NCI-H2171 treated with DMSO at 0.1 percent for 48 hours (cell line): ENCODE measurements around the gene CAMTA1.

Source experiments
- DNase-seq: peaks from one replicate; lab custom pipeline; 2025; lab: John Stamatoyannopoulos, UW

CAMTA1 gene

DNA sequence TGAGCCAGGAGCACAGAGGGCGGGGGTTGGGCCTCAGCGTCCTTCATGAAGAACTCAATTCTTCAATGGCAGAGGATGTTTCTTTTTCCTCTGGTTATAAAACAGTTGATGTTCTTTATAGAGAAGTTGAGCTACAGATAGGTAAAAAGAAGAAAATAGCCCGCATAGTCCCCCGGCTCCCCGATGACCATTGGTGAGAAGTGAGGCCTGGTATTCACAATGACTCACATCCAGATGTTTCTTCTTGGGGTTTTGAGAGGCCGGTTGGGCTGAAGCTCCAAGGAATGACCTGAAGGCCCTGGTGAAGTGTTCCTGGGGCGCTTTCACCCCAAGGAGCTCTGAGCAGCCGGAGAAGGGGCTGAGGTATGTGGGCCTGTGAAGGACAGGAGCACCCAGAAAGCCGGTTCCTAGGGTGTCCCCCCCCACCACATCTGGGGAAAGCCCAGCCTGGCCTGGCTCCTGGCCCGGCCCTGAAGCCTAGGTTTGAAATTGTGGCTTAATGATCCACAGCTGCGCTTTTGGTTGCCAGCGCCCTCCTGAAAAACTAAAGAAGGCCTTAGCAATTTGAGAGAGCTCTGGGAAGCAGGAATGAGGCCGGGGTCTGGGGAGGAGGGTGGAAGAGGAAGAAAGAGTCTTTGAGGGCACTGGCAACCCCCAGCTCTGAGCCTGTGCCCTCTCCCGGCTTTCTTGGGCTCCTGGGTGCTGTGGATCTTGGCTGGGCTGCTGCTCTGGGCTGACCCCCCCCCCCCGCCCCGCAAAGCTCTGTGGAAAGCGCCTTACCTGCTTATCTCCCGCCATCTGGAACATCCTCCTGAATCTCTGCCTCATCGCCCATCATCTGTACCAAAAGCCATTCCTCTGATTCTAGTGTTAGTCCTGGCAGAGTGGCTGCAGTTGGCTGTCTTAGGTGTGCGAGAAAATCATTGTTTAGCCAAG lies 444.7 kb downstream of the CAMTA1 start:
- DNase-seq: peak; percentile 3

DNA sequence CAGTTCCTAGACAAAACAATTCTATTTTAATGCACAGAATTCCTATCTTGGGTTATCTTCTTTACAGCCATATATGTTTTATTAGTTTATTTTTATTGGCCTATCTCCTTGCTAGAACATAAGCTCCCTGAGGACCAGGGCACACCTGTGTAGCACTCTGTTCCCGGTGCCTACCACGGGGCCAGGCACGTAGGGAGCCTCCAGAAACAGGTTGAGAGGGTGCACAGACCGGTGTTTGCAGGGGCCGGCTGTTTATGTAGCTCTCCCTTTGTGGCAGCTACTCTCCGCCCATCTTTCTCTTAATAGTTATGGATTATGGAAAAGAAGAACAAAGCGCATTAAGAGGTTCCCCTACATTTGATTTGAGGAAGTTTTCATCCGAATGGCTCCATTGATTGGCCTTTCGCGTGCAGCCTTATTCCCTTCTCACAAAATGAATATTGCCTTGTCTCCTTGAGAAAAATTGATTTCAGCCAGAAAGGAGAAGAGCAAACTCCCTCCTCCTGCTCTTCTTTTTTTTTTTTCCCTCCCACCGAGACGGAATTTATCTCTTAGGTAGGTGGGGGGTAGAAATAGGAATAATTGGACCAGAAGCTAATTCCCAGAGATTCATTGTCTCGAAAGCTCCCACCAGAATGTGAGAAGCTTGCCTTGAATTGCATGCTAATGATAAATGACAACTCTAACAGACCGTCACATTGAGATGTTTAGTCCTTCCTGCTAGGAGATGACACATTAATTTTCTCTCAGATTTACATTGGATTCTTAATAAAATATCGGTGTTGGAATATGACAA lies 447.4 kb downstream of the CAMTA1 start:
- DNase-seq: no peak

DNA sequence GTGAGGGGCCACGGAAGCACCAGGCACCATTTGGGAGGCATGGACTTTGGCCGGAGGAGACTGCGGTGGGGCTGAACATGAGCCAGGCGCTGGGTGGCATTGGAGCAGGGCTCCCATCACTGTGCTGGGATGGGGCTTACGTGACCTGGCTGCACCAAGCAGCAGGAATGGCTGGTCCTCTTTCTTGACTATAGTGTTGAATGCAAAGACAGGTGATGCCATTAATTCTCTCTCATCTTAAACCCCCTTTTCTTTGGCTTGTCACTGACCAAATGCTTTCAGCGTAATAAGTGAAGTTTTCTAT lies 447.9 kb downstream of the CAMTA1 start:
- no peak for DNase-seq

DNA sequence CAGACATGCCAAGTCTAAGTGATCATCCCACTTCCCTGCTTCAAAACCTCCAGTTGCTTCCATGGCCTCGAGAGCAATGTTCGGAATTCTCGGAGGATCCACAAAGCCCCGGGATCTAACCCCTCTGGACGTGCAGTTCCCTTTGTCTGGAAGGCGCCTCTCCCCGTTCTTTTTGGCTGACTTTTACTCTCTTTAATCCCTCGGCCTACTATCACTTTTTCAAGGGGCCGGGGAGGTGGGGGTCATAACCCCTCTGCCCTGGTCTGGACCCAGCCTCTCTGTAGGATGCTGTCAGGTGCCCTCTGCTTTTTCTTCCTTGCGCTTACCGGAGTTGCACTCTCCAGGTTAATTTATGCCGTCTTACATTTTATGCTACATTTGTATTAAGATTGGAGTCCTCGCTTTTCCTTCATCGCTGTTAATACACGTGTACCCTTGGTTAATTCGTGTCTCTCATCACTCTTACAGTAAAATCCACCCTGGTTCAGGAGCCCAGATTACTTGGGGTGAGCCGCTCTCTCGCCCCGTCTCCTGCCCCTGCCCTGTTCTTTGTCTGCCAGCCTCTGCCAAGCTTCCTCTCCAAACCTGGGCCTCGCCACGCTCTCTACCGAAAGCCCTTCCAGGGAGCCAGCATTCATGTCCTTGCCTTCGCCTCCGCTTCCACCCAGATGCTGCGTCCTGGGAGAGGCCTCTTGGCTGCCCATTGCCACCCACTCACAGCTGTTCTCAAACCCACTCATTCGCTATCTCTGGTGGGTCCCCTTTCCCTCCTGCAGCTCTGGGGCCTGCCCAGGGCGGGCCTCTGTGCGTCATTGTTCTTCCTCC lies 448.6 kb downstream of the CAMTA1 start:
- DNase-seq: no peak

DNA sequence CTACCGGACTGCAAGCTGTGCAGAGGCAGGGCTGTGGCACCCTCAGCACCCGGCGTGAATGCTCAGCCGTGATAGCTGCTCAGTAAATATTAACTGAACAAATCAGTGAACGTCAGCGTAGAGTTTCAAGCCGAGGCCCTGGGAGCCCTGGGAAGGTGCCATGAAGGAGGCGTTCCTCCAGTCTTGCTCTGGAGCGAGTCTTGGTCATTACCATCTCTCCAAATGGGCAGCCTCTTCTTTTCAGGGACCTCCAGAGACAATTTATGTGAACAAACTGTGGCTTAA lies 449.2 kb downstream of the CAMTA1 start:
- DNase-seq: no peak

DNA sequence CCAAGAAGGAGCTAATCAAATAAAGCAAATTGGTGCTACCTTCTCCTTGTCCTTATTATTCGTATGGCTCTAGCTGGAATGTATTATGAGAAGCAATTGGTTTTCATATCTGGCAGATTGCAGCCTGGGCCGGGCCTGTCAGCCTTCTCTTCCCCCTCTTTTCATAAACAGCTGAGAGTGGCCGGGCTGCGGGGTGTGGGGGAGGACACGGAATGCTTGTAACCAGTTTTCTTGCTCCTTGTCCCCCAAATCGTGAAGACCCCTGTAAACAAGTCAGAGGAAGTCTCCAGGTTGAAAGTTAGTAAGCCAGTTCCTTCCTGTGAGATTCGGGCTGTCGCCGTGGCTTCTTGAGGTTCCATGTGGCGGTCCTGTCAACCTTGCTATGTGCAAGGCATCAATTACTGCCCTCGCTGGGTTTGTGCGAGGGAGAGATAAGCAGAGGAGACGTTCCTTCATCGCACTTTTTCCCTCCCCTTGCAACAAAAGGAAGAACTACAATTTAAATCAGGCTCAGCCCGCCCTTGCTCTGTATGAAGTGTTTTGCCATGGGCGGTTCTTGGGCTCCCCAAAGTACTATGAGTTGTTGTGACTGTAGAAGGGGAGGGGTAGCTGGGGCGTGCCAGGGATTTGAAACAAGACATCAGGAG lies 450.7 kb downstream of the CAMTA1 start:
- DNase-seq: no peak

DNA sequence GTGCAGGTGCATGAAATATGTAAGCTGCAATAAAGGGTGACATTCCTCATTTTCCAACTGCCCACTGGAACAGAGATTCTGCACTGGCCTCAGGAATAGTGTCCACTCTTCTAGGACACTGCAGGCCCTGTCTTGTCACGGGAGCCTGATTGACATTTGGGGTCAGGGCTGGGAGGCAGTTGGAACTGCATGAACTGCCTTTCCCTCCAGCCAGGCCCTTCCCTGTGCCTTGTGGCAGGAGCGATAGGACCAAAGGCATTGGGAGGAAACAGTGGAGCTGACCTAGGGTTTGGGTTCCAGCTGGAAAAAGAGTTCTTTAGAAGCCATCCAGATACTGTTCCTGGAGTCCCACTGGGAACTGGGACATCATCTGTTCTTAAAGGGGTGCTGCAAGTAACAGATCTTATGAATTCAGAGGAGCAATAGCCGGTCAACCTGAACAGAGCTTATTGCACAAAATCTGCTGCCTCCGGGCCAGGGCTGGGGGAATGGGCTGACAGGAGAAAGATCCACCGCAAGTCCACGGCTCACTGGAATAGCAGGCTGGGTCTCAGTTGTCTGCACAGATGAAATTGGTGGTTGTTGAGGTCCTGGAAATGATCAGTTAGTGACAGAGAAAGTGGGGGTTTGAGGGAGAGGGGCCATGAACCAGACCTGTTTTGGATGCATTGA lies 451.7 kb downstream of the CAMTA1 start:
- no peak for DNase-seq

DNA sequence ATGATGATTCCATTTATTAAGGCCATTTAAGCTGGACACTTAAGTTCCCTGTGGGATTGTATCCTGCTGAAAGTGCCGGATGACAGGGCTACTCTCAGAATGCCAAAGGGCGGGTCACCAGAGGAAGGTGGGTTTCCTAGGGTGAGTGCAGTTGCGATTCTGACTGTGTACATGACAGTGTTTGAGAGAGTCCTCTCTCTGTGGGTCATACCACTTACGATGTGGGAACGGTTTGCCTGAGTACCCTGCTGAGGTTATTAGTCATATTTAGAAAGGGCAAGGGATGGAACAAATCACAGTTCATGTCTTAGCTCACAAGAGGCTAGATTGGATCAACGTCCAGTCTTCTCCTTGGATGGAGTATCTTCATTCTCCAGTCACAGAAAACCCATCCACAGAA lies 461.9 kb downstream of the CAMTA1 start:
- no peak for DNase-seq

DNA sequence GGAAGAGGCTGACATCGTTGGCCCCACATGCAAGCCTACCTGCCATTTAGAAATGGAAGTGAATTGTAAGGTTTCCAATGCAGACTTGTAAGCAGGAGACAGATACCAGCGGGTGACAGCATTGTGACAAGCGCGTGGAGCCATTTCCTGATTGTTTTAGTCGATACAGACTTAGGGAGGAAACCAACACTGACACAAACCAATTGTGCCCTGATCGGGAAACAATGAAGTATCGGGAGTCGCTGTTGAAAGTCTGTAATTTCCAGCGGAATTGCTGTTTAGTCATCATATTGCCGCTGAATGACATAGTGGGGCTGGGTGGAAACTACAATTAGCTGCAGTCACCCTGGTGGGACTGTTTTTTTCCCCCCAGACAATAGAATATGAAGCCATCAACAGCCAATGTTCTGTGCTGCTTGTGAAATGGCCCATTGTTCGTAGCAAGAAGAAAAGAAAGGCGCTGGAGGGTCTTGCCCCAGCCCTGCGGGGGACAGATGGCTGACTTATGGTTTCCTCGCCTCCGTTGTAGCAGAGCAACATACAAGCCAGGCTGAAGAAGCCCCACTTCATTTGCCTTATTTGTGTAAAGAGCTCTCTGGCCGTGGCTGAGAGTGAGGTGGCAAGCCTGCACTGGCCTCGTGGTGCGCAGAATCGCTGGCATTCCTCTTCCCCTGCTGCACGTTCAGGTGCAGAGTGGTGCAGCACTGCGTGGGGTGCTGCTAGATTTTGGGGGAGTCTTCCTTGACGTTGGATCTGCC lies 462.7 kb downstream of the CAMTA1 start:
- no peak for DNase-seq

DNA sequence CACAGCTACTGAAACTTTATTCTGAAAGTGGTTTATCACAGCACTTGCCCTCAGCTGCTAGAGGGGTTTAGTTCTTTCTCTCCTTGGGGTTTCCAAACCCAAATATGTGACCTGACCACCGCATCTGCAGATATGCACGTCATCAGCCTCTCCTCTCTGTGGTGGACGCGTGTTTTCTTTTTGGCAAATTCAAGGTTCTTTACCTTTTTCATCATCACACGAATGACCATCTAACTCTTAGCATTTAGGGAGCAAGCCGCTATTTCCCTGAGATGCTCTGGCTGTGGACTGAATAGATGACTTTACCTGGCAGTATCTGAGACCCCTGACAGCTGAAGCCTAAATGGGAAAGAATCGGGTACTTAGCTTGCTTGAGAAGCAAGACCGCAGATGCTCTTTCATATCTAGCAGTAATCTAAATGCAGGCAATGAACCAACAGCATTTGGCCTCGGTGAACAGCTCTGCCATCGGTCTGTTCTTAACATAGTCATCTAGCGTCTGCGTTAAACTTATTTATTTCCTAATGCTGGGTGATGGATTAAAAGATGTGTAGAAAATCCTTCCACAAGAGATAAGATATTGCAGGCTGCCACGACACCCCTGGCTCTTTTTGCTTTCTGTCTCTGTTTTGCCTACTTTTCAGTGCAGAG lies 463.4 kb downstream of the CAMTA1 start:
- no peak for DNase-seq

DNA sequence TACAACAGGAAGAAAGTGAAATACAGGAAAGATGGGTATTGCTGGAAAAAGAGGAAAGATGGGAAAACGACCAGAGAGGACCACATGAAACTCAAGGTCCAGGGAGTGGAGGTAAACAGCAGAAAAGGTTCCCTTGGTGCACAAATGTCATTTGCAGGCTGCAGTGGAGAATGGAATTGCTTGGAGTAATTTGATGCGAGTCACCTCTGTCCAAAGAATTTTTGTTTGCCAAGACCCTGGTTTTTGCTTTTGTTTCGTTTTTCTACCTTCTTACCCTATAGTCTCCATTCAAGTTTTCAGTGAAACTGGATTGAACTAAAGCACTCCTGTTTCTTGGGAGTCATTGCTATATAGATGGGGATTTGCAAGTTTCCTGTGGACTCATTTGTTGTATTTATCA lies 464.3 kb downstream of the CAMTA1 start:
- no peak for DNase-seq

DNA sequence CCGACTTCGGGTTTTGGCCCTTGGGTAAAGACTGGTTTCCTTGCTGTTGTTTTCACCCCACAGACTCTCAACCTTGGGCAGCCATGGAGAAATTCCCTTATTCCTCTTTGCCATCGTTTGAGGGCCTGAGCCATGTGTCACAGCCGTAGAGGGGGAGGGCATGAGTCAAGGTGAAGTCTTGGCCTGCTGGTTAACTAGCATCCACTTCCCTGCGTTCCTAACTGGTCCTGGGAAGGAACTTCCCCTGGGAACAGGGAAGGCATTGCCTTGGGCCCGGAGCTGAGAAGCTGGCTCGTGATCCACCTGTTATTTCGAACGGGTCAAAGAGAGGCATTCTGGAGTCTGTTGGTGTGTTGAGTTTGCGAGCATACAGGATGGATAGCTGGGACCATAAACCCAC lies 464.9 kb downstream of the CAMTA1 start:
- no peak for DNase-seq

DNA sequence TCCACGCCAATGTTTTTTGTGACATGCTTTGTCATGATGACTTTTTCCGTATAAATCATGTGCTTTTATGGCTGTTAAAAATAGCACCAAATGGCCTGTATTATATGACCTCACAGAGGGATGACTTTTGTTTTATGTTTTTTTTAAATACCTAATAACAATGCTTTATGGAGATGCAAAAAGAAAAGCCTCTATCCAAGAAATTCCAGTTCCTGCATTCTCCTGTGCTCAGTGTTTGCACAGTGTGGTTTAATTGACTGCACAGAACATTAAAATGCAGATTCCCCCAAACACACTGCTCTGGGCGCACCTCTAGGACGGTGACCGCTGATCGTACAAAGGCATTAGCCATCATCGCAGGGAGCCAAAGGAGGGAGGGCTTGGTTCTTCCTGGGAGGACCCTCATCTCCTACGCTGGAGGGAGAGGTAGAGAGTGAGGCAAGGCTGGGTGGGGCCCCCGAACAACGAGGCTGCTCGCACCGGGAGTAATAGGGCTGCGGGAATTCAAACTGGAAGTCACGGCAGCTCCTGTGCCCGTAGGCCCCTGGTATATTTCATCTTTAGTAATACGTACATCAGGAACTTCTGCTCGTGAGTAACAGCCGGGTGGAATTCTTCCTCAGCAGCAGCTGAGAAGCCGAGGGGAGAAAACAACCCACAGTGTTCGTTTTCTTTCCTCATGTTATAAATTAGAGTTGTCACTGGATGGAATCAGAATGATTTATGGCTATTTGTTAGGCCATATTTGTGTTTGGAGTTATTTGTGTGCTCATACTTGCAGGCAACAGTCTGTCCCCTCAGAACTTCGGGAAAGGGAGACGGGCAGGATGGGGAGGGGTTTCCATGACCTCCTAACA lies 465.6 kb downstream of the CAMTA1 start:
- DNase-seq: no peak

DNA sequence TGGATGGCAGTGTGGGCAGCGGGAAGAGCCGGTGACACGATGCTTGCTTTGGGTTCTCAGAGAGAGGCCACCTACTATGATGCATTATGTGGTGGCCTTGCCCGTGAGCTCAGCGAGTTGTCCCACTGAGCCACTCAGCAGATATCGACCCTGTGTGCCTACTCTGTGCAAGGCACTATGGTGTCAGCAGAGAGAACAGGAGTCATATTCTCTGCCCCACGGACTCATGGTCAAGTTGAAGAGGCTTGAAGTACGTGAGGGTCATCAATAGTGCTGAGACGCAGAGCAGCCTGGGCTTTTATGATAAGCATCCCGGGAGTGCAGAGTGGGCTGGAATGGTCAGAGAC lies 466.2 kb downstream of the CAMTA1 start:
- no peak for DNase-seq

DNA sequence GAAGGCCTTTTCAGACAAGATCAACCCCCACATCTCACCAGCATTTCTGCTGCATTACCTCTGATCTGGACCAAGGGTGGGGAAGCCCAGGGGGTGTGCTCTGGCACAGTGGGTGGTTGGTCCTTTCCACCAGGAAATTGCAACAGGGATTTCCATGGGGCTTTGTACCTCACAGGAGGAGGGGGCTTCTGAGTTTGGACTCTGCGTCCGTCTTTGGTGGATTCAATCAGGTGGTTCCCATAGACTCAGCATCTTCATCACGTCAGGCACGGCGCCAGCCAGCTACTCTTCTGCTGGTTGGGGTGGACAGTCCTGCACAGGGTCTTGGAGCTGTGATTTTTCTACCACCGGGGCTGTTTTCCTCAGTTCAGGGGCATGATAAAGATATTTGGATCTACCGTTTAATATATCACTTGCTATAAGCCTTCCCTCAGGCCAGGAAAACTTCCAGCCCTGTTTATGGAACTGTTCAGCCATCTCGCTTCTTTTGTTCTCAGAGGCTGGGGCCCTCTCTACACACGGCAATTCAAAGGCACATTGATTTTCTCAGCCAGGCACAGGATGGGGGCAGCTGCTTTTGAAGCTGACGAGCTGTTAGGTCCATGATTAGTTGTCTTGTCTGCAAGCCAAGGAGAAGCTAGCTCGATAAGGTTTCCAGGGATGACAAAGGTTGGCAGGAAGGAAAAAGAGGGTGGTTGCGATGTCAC lies 467.3 kb downstream of the CAMTA1 start:
- no peak for DNase-seq

DNA sequence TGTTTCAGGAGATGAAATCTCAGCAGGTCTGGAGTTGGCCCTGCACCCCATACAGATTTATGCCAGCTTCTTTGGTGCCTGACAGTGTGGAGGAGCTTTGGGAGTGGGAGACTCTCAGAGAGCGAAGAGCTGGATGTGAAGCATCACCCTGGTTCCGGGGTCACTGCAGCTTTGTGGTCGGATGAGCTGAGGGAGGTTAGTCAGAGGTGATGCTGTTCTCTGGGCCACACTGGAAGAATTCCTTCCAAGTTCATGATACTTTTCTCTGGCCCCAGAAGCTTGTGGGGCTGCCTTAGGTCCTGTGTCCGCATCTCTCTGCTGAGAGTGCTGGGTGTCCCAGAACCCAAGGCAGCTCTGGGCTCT lies 467.8 kb downstream of the CAMTA1 start:
- no peak for DNase-seq

DNA sequence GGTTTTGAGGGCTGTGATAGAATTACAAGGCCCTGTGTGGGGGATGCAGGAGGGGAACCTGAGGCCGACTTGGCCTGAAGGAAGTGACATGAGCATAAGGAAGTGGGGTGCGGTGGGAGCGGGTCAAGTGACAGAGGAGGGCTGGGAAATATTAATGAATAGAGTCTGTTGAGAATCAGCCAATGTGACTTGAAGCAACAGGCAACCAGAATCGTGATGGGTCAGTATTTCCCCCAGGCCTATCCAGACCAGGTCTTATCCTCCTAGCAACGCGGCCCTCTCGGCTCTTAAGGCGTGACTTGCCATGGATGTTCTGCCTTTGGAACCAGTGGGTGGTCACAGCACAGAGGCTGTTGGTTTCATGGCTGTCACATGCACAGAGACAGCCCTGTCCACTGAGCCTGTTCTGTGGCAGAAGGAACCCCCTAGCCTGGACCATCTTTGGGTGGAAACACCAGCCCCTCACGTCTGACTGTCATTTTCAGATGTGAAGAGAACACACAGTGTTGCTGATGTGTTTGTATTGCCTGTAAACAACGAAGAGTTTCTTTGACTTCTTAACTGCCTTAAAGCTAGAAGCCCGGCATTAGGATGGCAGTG lies 468.8 kb downstream of the CAMTA1 start:
- DNase-seq: no peak

DNA sequence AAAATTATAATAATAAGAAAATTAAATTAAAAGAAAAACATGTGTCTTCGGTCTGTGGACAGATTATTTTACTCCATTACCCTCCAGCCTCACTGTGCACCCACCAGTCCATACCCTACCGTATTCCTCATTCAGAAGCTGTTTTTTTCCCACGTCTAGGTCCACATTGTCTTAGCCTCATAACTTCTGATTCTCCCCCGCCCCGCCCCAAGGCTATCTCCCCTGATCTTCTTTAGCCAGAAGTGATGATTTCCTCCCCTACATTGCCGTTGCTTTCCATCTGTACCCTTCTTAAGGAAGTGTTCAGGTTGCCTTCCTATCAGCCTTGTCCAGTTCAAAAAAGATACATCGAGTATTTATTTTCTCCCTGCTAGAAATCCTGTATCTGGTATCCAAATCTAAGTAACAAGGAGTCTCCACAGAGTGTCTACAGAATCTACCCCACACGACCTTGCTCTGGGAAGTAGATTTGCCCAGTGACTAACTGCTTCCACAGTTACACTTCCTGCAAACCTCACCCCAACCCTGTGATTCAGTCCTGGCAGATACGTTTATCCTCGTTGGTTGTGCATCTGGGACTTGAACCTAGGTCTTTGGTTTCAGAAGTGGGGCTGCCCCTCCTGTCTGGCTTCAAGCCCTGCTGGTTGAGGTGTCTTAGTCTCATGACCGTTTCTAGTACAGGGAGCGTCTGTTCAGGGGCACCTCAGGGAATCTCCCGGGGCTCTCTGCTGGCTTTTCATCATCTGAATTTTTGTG lies 470.2 kb downstream of the CAMTA1 start:
- DNase-seq: no peak
